Activated CD8-positive, alpha-beta memory T cell treated with anti-CD3 and anti-CD28 coated beads, Interleukin-2, amount 50 U/mL, for 48 hours (primary cell): ENCODE measurements around the gene LIPC.
A peak's percentile ranks its signal among the peaks of the same experiment; 100 is the strongest.

ENCODE experiments used
- DNase-seq: peaks from one replicate; pipeline ENCODE4 v3.0.0-alpha.2; 2020

LIPC gene

DNA sequence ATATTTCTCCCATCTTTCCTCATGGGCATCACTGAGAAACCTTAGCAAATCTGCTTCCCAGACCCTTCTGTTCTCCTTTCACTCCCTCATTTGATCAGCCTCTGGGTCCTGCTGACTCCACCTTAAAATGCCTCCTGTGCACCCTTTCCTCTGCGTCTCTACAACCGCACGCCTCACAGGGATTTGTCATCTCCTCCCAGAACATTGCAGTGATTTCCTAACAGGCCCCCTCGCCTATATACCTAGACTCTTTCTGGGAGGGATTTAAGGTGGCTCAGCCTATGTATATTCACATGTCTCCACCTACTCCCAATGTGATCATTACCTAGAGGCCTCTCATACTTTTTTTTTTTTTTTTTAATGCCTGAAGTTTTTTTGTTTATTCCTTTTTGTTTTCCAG, 69.2 kb downstream of the LIPC start:
- DNase-seq: peak; percentile 20

GRCh38 chr15:58501636-58502188, 69.9 kb downstream of the LIPC start:
- DNase-seq: peak; percentile 18

- DNase-seq: peak; percentile 38
These were observed 71.6 kb downstream of the LIPC start for GRCh38 chr15:58503139-58504027.

- DNase-seq: no peak
These were observed 73.0 kb downstream of the LIPC start for GRCh38 chr15:58504674-58505234.

- no peak for DNase-seq
These were observed 73.8 kb downstream of the LIPC start for GRCh38 chr15:58505581-58505980.

DNA sequence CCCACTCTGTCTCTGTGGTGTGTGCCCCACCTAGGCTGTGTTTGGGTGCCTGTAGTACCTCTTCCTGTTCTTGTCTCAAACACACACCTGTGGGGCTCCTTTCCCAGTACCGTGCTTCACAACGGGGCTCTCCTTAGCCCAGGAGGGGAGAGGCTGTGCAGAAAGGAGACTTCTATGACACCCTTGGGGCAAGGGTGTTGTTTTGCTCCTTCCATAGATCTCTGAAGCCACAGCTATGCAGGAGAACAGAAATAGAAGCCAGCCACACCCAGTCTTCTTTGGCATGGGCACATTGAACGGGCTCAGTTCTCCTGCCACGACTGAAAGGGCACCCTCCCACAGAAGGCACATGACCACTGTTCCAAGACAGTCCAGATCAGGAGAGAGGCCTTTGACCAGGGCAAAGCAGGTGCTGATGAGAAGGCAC, 74.3 kb downstream of the LIPC start:
- DNase-seq: no peak

GRCh38 chr15:58506783-58507668, 75.2 kb downstream of the LIPC start:
- DNase-seq: no peak

- no peak for DNase-seq
These were observed 77.8 kb downstream of the LIPC start for GRCh38 chr15:58509556-58509955.

GRCh38 chr15:58510715-58511598, 79.2 kb downstream of the LIPC start:
- no peak for DNase-seq

GRCh38 chr15:58511599-58511987, 79.8 kb downstream of the LIPC start:
- DNase-seq: no peak

DNA sequence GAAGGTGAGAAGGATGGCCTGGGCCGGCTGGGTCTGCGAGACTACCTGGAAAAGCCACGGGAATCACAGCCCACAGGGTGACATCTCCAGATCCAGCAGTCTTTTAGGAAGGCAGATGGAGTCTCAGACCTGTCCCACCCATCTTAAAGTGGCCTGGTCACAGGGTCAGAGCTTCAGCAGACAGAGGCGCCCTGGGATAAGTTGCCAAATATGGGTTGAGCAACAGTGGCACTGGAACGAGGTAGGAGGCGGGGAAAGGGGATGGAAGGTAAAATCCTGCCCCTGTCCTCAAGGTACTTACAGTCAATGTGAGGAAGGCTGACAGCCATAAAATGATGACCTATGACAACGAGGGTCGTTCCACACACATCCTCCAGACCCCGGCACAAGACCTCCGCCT, 80.7 kb downstream of the LIPC start:
- DNase-seq: no peak

- no peak for DNase-seq
These were observed 81.2 kb downstream of the LIPC start for GRCh38 chr15:58513008-58513407.

- DNase-seq: no peak
These were observed 82.0 kb downstream of the LIPC start for GRCh38 chr15:58513726-58514336.

GRCh38 chr15:58515807-58516206, 84.0 kb downstream of the LIPC start:
- peak; percentile 55 for DNase-seq

GRCh38 chr15:58517252-58517681, 85.5 kb downstream of the LIPC start:
- peak; percentile 51 for DNase-seq

GRCh38 chr15:58517682-58518525, 86.1 kb downstream of the LIPC start:
- peak; percentile 55 for DNase-seq

- DNase-seq: peak; percentile 46
These were observed 86.8 kb downstream of the LIPC start for GRCh38 chr15:58518626-58519025.

GRCh38 chr15:58519516-58519915, 87.7 kb downstream of the LIPC start:
- peak; percentile 26 for DNase-seq

- DNase-seq: peak; percentile 36
These were observed 88.7 kb downstream of the LIPC start for GRCh38 chr15:58520464-58520863.

GRCh38 chr15:58520936-58521292, 89.1 kb downstream of the LIPC start:
- DNase-seq: peak; percentile 29
